A673 (cell line): ENCODE results near the gene ABHD17B. TPM values are rescaled to one million over a fixed set of nuclear protein-coding genes. Genes with fewer than 3 reads are reported as not detected.

Experiments
- BruUV-seq: library from RNA; stranded (reverse); fragments of 400-500 nt; replicated peaks from 2 replicates; lab custom pipeline; 2021; lab: Mats Ljungman, UMichigan
- CTCF ChIA-PET: fragments of 300-600 bp; sonication (Branson Sonifier 250); formaldehyde crosslinking; loops from one replicate; lab custom pipeline; 2022; ENCODE audit warnings: antibody characterized with exemption; lab: Charles Lee
- POLR2A ChIA-PET: fragments of 300-600 bp; sonication (Branson Sonifier 250); formaldehyde crosslinking; loops from one replicate; lab custom pipeline; 2022; ENCODE audit warnings: antibody characterized with exemption; ENCODE audit not compliant: low non-redundant PET; lab: Charles Lee
- DNase-seq: peaks from one replicate; pipeline ENCODE4 v3.0.0-alpha.2; 2015; ENCODE audit warnings: low spot score
- H3K27ac ChIP-seq: fragments of 200-600 bp; sonication (generic); 2 replicates; pipeline ENCODE4 v1.5.1; 2016; ENCODE audit warnings: mixed run types, low read depth, mild to moderate bottlenecking, mixed read lengths, antibody characterized with exemption, low read length; ENCODE audit not compliant: poor library complexity, severe bottlenecking
- H3K27me3 ChIP-seq: fragments of 200-600 bp; sonication (generic); replicated peaks from 2 replicates; pipeline ENCODE4 v1.6.1; 2017; ENCODE audit warnings: mixed run types, low read depth, mild to moderate bottlenecking, mixed read lengths, antibody characterized with exemption, low read length; ENCODE audit not compliant: insufficient read depth, poor library complexity
- H3K36me3 ChIP-seq: fragments of 200-600 bp; sonication (generic); 2 replicates; pipeline ENCODE4 v1.6.1; 2016; ENCODE audit warnings: mixed run types, mild to moderate bottlenecking, mixed read lengths, antibody characterized with exemption, low read length; ENCODE audit not compliant: insufficient read depth, poor library complexity, severe bottlenecking
- H3K4me1 ChIP-seq: fragments of 200-600 bp; sonication (generic); 2 replicates; pipeline ENCODE4 v1.6.1; 2017; ENCODE audit warnings: mixed run types, mild to moderate bottlenecking, mixed read lengths, antibody characterized with exemption, low read length; ENCODE audit not compliant: insufficient read depth, poor library complexity, severe bottlenecking
- H3K4me3 ChIP-seq: fragments of 200-600 bp; sonication (generic); 2 replicates; pipeline ENCODE4 v1.5.1; 2016; ENCODE audit warnings: low read depth, mixed run types, mild to moderate bottlenecking, mixed read lengths, low read length; ENCODE audit not compliant: poor library complexity, severe bottlenecking
- H3K9me3 ChIP-seq: fragments of 200-600 bp; sonication (generic); 2 replicates; pipeline ENCODE4 v1.6.1; 2016; ENCODE audit warnings: mixed run types, low read depth, mild to moderate bottlenecking, mixed read lengths, antibody characterized with exemption, low read length; ENCODE audit not compliant: poor library complexity, severe bottlenecking
- CTCF ChIP-seq: fragments of 300-800, 200-600 bp; sonication (generic); conservative IDR thresholded peaks from 2 replicates; pipeline ENCODE4 v1.5.1; 2017; ENCODE audit warnings: low read depth, mild to moderate bottlenecking, antibody characterized with exemption, low read length, moderate library complexity, mixed read lengths
- EZH2 ChIP-seq: fragments of 200-600 bp; sonication (generic); IDR thresholded peaks from 2 replicates; pipeline ENCODE4 v1.6.1; 2017; ENCODE audit warnings: borderline replicate concordance, low read depth, mild to moderate bottlenecking, mixed read lengths, antibody characterized with exemption, low read length; ENCODE audit not compliant: poor library complexity, severe bottlenecking
- intact Hi-C: fragments of 100-400 bp; cut with micrococcal nuclease; formaldehyde crosslinking; loops from one replicate; pipeline ENCODE4 v1.10.0; 2022; ENCODE audit not compliant: unreplicated experiment
- total RNA-seq: library from RNA; stranded (reverse); gene quantifications from 2 replicates; pipeline ENCODE4 v1.2.3, GENCODE V29; 2021

ABHD17B gene
- total RNA-seq, 1 experiment from 2014 or later, result 19.7 TPM

GRCh38 chr9:71928806-71929205 is 17.8 kb upstream of the ABHD17B start:
- no peak overlapping the region for H3K27ac ChIP-seq

GRCh38 chr9:71928376-71928775 is 17.4 kb upstream of the ABHD17B start:
- ChIA-PET CTCF (interaction anchor here (0.6 kb wide), 1 partner anchor 111 kb away, joined by 3 read pairs; no protein-coding TSS in a partner anchor), POLR2A (no interaction called here)
- no peaks in the 10 kb centered on the region for H3K27me3 ChIP-seq
- TF ChIP-seq CTCF (no peak), EZH2 (no peak)
- H3K36me3 ChIP-seq, result no peaks in the 10 kb centered on the region
- no TSS peak for BruUV-seq
- no peaks in the 10 kb centered on the region for H3K9me3 ChIP-seq
- intact Hi-C loops, result no loop called here
- DNase-seq, result no peak
- no peak overlapping the region for H3K4me3 ChIP-seq
- no peaks in the 10 kb centered on the region for H3K4me1 ChIP-seq
- no peak overlapping the region for H3K27ac ChIP-seq

More at GRCh38 chr9:71928806-71929205, 17.8 kb upstream of the ABHD17B start:
- Histone ChIP-seq H3K4me3 (no peak overlapping the region), H3K4me1 (no peaks in the 10 kb centered on the region), H3K36me3 (no peaks in the 10 kb centered on the region), H3K27me3 (no peaks in the 10 kb centered on the region), H3K9me3 (no peaks in the 10 kb centered on the region)
- DNase-seq, result no peak
- CTCF ChIA-PET, result no interaction called here
- TF ChIP-seq CTCF (no peak), EZH2 (no peak)
- POLR2A ChIA-PET, result no interaction called here
- intact Hi-C loops, result no loop called here
- BruUV-seq, result no TSS peak

GRCh38 chr9:71925834-71926233 is 14.8 kb upstream of the ABHD17B start:
- ChIA-PET POLR2A (no interaction called here), CTCF (interaction anchor here (0.6 kb wide), 1 partner anchor 338 kb away, joined by 5 read pairs; no protein-coding TSS in a partner anchor)
- no peak overlapping the region for H3K4me3 ChIP-seq
- H3K27me3 ChIP-seq, result no peaks in the 10 kb centered on the region
- intact Hi-C loops, result no loop called here
- TF ChIP-seq EZH2 (no peak), CTCF (no peak)
- no TSS peak for BruUV-seq
- H3K9me3 ChIP-seq, result no peaks in the 10 kb centered on the region
- H3K27ac ChIP-seq, result no peak overlapping the region
- no peak for DNase-seq
- no peaks in the 10 kb centered on the region for H3K36me3 ChIP-seq
- H3K4me1 ChIP-seq, result no peaks in the 10 kb centered on the region
